Stimulated activated CD8-positive, alpha-beta memory T cell treated with anti-CD3 and anti-CD28 coated beads, Interleukin-4, amount 100 ng/mL, for 48 hours (primary cell): ENCODE measurements around the gene ASPSCR1.

Experiments
- DNase-seq: peaks from one replicate; pipeline ENCODE4 v3.0.0-alpha.2; 2020

ASPSCR1 gene

GRCh38 chr17:82047379-82047778 is 70.0 kb downstream of the ASPSCR1 start:
- no peak for DNase-seq

- no peak for DNase-seq
These were observed 70.6 kb downstream of the ASPSCR1 start for GRCh38 chr17:82047914-82048570.

GRCh38 chr17:82048571-82048971 is 71.1 kb downstream of the ASPSCR1 start:
- no peak for DNase-seq

- DNase-seq: no peak
These were observed 71.7 kb downstream of the ASPSCR1 start for GRCh38 chr17:82049106-82049505.

- no peak for DNase-seq
These were observed 72.1 kb downstream of the ASPSCR1 start for GRCh38 chr17:82049521-82049971.

GRCh38 chr17:82050152-82050760 is 72.8 kb downstream of the ASPSCR1 start:
- DNase-seq: no peak

- no peak for DNase-seq
These were observed 73.6 kb downstream of the ASPSCR1 start for GRCh38 chr17:82050761-82051641.

- peak; percentile 90 for DNase-seq
These were observed 74.6 kb downstream of the ASPSCR1 start, which contains the start of the genes GPS1 and RFNG for GRCh38 chr17:82051776-82052637. GPS1 (plus strand) TSS chr17:82051898; CDS start chr17:82051932, 34 bp downstream. RFNG (minus strand) TSS chr17:82051811; CDS start chr17:82051766, 45 bp downstream.

GRCh38 chr17:82052638-82053059 is 75.2 kb downstream of the ASPSCR1 start:
- DNase-seq: no peak

GRCh38 chr17:82053130-82053529 is 75.7 kb downstream of the ASPSCR1 start:
- no peak for DNase-seq

GRCh38 chr17:82053556-82054263 is 76.3 kb downstream of the ASPSCR1 start:
- no peak for DNase-seq

- no peak for DNase-seq
These were observed 77.1 kb downstream of the ASPSCR1 start for GRCh38 chr17:82054351-82055022.

GRCh38 chr17:82055023-82055964 is 77.9 kb downstream of the ASPSCR1 start:
- no peak for DNase-seq

- no peak for DNase-seq
These were observed 78.7 kb downstream of the ASPSCR1 start for GRCh38 chr17:82055965-82056728.

- no peak for DNase-seq
These were observed 79.5 kb downstream of the ASPSCR1 start for GRCh38 chr17:82056729-82057621.

- no peak for DNase-seq
These were observed 80.9 kb downstream of the ASPSCR1 start for GRCh38 chr17:82058230-82058854.

- DNase-seq: no peak
These were observed 81.4 kb downstream of the ASPSCR1 start for GRCh38 chr17:82058855-82059249.
